Activated T-cell treated with anti-CD3 and anti-CD28 coated beads, Interleukin-2, amount 50 U/mL, for 24 hours (primary cell): Measurements from ENCODE around the gene SPTLC2.
A peak's percentile ranks its signal among the peaks of the same experiment; 100 is the strongest.
"Not testable (repeated sequence)": the region's sequence is repeated elsewhere in the genome, so short reads cannot be mapped to it uniquely, and the experiment has no call there.

ENCODE experiments used
- DNase-seq: peaks from one replicate; pipeline ENCODE4 v3.0.0-alpha.2; 2020
- H3K27ac Mint-ChIP-seq: 2 replicates; pipeline ENCODE4 v1.8.0; 2020; ENCODE audit warnings: mild to moderate bottlenecking, mixed read lengths
- H3K27me3 Mint-ChIP-seq: 2 replicates; pipeline ENCODE4 v1.8.0; 2020; ENCODE audit warnings: mixed read lengths
- H3K36me3 Mint-ChIP-seq: 2 replicates; pipeline ENCODE4 v1.8.0; 2020; ENCODE audit warnings: low read depth, mixed read lengths
- H3K4me1 Mint-ChIP-seq: 2 replicates; pipeline ENCODE4 v1.8.0; 2020; ENCODE audit warnings: low read depth, mixed read lengths
- H3K4me3 Mint-ChIP-seq: 2 replicates; pipeline ENCODE4 v1.8.0; 2020; ENCODE audit warnings: mild to moderate bottlenecking, moderate library complexity, mixed read lengths
- H3K9me3 Mint-ChIP-seq: 2 replicates; pipeline ENCODE4 v1.8.0; 2020; ENCODE audit warnings: mixed read lengths

The SPTLC2 gene

DNA sequence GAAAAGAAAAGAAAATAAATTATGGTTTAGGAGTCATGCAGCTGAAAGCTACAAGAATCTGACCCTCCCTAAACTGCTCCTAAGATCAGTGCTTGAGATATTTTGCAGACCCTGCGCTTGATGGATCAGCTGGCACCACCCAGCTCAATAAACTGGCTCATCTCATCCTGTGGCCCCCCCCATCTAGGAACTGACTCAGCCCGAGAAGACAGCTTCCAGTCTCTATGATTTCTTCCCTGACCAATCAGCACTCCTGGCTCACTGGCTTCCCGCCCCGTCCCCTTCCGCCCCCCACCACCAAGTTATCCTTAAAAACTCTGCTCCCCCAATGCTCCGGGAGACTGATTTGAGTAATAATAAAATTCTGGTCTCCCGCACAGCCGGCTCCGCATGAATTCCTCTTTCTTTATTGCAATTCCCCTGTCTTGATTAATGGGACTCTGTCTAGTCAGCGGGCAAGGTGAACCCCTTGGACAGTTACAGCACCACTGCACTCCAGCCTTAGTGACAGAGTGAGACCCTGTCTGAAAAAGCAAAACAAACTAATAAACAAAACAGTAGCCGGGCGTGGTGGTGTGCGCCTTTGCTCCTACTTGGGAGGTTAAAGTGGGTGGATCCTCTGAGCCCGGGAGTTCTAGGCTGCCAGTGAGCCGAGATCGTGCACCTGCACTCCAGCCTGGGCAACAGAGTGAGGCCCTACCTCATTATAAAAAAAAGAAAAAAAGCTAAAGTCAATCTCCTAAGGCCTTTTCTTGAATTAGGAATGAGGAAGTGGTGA, 24.5 kb upstream of the SPTLC2 start:
- H3K27ac Mint-ChIP-seq: peak overlapping the region; percentile 91
- H3K4me1 Mint-ChIP-seq: peaks cover 17% of the 10 kb centered on the region
- H3K9me3 Mint-ChIP-seq: no peaks in the 10 kb centered on the region
- H3K36me3 Mint-ChIP-seq: no peaks in the 10 kb centered on the region
- H3K4me3 Mint-ChIP-seq: peak overlapping the region; percentile 73
- no peaks in the 10 kb centered on the region for H3K27me3 Mint-ChIP-seq
- no peak for DNase-seq

DNA sequence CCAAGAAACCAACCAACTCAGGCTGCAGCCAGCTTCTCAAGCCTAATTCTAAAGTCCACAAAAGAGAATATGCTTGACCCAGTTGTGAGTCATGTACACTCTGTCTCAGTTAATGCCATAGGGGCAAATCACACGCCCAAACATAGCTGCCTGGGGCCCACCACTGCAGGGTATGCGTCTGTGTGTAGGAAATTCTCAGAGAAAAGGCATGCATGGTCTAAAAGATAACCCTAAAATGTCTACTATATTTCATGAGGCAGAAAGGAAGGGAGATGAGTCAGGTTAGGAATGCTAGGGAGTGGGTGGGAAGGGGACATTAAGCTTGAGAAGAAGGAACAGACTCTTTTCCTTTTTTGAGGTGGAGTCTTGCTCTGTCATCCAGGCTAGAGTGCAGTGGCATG, 22.3 kb upstream of the SPTLC2 start:
- H3K27me3 Mint-ChIP-seq: no peaks in the 10 kb centered on the region
- no peak for DNase-seq
- H3K4me3 Mint-ChIP-seq: no peak overlapping the region
- H3K9me3 Mint-ChIP-seq: no peaks in the 10 kb centered on the region
- H3K4me1 Mint-ChIP-seq: peaks cover 17% of the 10 kb centered on the region
- H3K36me3 Mint-ChIP-seq: no peaks in the 10 kb centered on the region
- no peak overlapping the region for H3K27ac Mint-ChIP-seq

DNA sequence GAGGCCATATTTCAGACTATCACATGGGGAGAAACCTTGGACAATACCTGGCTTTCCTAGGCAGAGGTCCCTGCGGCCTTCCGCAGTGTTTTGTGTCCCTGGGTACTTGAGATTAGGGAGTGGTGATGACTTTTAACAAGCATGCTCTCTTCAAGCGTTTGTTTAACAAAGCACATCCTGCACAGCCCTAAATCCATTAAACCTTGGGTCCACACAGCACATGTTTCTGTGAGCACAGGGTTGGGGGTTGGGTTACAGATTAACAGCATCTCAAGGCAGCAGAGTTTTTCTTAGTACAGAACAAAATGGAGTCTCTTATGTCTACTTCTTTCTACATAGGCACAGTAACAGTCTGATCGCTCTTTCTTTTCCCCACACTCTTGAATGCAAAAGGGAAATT, 19.4 kb upstream of the SPTLC2 start:
- H3K9me3 Mint-ChIP-seq, H3K4me3 Mint-ChIP-seq, H3K27me3 Mint-ChIP-seq, H3K27ac Mint-ChIP-seq, H3K4me1 Mint-ChIP-seq, DNase-seq, H3K36me3 Mint-ChIP-seq: not testable (repeated sequence)

DNA sequence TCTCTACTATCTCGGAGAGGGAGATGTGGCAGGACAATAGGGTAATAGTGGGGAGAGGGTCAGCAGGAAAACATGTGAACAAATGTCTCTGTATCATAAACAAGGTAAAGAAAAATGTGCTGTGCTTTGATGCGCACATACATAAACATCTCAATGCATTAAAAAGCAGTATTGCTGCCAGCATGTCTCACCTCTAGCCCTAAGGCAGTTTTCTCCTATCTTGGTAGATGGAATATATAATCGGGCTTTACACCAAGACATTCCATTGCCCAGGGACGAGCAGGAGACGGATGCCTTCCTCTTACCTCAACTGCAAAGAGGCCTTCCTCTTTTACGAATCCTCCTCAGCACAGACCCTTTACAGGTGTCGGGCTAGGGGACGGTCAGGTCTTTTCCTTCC, 19.0 kb upstream of the SPTLC2 start:
- H3K9me3 Mint-ChIP-seq, DNase-seq, H3K36me3 Mint-ChIP-seq, H3K4me1 Mint-ChIP-seq, H3K4me3 Mint-ChIP-seq, H3K27me3 Mint-ChIP-seq, H3K27ac Mint-ChIP-seq: not testable (repeated sequence)

DNA sequence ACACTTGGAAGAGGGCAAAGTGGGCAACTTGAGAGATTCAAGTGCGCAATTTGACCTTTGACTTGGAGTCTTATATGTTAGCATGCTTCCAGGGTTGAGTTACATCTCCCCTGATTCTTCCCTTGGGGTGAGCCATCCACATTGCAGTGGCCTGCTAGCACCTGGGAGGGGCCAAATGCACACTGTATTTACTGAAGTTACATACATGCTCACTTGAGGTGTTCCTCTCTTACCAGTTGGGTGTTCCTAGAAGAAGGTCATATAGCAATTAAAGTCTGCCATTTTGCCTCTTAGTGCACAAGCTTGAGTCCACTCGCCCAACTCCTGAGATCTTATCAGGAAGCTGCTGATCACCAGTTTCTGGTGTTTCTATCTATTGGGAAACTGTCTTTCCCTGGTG, 13.7 kb upstream of the SPTLC2 start:
- H3K27ac Mint-ChIP-seq: no peak overlapping the region
- no peaks in the 10 kb centered on the region for H3K36me3 Mint-ChIP-seq
- H3K4me3 Mint-ChIP-seq: no peak overlapping the region

DNA sequence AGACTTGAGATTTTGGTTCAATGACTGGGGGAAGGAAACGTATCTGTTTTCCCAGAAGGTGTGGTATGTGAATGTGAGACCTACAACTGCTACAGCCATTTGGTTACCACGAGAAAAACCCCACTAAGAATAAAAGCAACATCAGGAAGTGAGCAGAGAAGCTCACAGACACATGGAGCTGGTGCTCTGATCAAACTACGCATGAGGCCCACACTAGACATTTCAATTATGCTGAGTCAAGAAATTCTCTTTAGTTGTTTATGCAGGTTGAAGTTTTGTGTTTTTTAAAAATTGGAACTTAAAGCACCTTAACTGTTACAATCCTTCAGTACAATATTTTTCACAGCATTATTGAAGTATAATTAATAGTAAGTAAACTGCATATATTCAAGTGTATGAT, 8.9 kb upstream of the SPTLC2 start:
- peaks cover 5% of the 10 kb centered on the region for H3K9me3 Mint-ChIP-seq
- H3K4me3 Mint-ChIP-seq: no peak overlapping the region
- no peak overlapping the region for H3K27ac Mint-ChIP-seq
- no peaks in the 10 kb centered on the region for H3K36me3 Mint-ChIP-seq
- H3K27me3 Mint-ChIP-seq: no peaks in the 10 kb centered on the region
- peaks cover 2% of the 10 kb centered on the region for H3K4me1 Mint-ChIP-seq
- no peak for DNase-seq

More for the DNA sequence above, 13.7 kb upstream of the SPTLC2 start:
- no peaks in the 10 kb centered on the region for H3K27me3 Mint-ChIP-seq
- H3K9me3 Mint-ChIP-seq: peaks cover 5% of the 10 kb centered on the region
- no peak for DNase-seq
- H3K4me1 Mint-ChIP-seq: peaks cover 2% of the 10 kb centered on the region

DNA sequence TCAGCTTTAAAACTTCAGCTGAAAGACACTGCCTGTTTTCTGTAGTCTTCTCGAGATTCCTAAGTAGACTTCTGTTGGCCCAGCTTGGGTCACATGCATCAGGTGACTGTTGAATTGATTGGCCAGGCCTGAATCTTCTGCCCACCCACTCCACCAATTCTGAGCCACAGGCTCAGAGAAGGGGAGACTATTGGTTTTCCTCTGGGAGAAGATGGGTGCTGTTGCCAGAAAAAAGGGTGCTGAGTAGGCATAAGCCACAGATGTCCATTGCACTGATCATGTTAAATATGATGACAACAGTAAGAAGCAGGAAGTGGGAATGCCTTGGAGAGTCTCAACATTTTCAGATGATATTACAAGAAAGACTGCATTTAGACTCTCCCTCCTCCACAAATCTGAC, 6.8 kb upstream of the SPTLC2 start:
- H3K4me3 Mint-ChIP-seq: no peak overlapping the region
- no peak for DNase-seq
- H3K9me3 Mint-ChIP-seq: no peaks in the 10 kb centered on the region
- peaks cover 2% of the 10 kb centered on the region for H3K4me1 Mint-ChIP-seq
- H3K27me3 Mint-ChIP-seq: no peaks in the 10 kb centered on the region
- H3K27ac Mint-ChIP-seq: no peak overlapping the region
- no peaks in the 10 kb centered on the region for H3K36me3 Mint-ChIP-seq

DNA sequence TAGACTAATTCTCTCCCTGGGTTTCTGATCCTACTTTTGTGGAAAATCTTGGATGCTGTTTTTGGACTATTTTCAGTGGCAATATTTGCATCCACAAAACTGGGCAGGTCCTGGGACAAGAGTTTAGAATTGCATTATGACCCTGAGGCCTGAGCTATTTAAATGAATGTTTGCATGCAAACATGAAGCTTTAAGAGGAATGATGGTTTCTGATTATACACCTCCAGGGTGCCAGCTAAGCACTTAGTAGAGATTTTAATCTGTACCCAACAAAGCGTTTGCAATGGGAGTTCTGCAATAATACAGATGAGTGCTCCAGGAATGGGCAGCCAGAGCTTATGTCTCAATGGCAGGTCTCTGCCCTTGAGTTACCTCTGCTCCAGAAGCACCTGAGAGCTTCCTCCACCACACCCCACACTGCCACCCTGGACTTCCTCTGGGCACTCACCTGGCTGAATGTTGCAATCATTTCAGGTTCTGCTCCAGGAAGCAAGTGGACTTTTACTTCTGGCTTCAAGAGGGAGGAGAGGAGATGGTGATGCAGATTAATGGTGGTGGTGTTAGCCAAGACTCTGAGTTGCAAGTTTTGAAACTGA, 6.0 kb upstream of the SPTLC2 start:
- no peak for DNase-seq
- Mint-ChIP-seq H3K27me3 (no peaks in the 10 kb centered on the region), H3K36me3 (no peaks in the 10 kb centered on the region), H3K9me3 (no peaks in the 10 kb centered on the region), H3K4me3 (no peak overlapping the region), H3K27ac (no peak overlapping the region), H3K4me1 (peaks cover 4% of the 10 kb centered on the region)

DNA sequence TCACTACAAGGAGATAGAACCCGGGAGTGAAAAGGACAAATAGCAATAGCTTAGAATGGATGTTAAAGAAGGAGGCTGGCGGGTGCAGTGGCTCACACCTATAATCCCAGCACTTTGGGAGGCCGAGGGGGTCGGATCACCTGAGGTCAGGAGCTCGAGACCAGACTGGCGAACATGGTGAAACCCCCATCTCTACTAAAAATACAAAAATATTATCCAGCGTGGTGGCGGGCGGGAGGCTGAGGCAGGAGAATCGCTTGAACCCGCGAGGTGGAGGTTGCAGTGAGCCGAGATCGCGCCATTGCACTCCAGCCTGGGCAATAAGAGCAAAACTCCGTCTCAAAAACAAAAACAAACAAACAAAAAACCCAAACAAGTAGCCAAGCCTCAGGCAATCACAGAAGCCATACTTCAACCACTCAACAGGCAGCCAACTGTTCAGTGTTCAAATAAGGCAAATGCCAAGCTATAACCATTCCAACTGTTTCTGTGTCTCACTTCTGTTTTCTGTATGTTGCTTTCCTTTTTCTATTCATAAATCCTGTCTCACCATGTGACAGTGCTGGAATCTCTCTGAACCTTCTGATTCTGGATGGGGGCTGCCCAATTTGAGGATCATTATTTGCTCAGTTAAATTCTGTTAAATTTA, 3.9 kb upstream of the SPTLC2 start:
- peaks cover 8% of the 10 kb centered on the region for H3K36me3 Mint-ChIP-seq
- no peak overlapping the region for H3K27ac Mint-ChIP-seq
- no peaks in the 10 kb centered on the region for H3K27me3 Mint-ChIP-seq
- H3K9me3 Mint-ChIP-seq: no peaks in the 10 kb centered on the region
- no peak for DNase-seq
- H3K4me3 Mint-ChIP-seq: no peak overlapping the region
- peaks cover 11% of the 10 kb centered on the region for H3K4me1 Mint-ChIP-seq

DNA sequence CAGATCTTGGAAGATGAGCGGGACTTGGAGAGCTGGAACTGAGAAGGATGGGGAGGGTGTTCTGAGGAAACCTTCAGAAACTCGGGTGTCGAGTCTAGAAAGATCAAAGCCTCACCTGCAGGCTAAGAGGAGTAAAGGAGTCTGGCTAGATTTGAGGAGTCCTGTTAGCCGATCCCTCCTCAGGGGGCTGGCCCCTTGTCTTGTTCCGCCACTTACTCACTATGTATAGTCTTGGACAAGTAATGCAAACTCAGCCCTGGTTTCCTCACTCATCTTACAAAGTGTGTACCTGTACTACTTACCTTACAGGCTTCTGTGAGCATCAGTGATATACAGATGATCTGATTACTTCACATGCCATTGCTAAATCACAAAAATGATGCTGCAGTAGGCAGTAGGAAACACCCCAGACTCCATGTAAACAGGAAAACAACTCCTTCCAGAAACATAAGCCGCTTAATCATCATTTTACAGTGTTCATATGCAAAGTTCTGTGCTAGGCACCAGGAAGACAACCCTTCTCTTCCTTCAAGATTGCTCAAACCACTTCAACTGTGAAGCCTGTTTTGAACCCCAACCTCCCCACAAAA, 2.0 kb upstream of the SPTLC2 start:
- Mint-ChIP-seq H3K36me3 (peaks cover 23% of the 10 kb centered on the region), H3K27ac (no peak overlapping the region), H3K4me1 (peaks cover 24% of the 10 kb centered on the region), H3K4me3 (no peak overlapping the region), H3K9me3 (no peaks in the 10 kb centered on the region), H3K27me3 (no peaks in the 10 kb centered on the region)
- no peak for DNase-seq

DNA sequence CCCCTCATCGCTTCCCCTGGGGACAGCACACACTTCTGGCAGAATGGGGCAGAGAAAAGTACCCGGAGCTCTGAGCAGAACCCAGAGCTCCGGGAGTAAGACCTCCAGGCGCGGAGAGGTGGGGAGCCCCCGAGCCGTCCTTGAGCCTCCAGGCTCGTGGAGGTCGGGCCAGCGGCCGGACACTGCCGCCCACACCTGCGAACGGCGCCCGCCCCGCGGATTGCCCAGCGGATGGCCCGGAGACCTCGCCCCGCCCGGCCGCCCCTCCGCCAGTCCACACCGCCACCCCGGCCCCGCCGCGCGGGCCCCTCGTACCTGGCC, 344 bp downstream of the SPTLC2 start:
- H3K4me3 Mint-ChIP-seq: peak overlapping the region; percentile 89
- DNase-seq: no peak
- H3K27ac Mint-ChIP-seq: peak overlapping the region; percentile 95
- no peaks in the 10 kb centered on the region for H3K9me3 Mint-ChIP-seq
- peaks cover 40% of the 10 kb centered on the region for H3K4me1 Mint-ChIP-seq
- H3K27me3 Mint-ChIP-seq: no peaks in the 10 kb centered on the region
- peaks cover 25% of the 10 kb centered on the region for H3K36me3 Mint-ChIP-seq

DNA sequence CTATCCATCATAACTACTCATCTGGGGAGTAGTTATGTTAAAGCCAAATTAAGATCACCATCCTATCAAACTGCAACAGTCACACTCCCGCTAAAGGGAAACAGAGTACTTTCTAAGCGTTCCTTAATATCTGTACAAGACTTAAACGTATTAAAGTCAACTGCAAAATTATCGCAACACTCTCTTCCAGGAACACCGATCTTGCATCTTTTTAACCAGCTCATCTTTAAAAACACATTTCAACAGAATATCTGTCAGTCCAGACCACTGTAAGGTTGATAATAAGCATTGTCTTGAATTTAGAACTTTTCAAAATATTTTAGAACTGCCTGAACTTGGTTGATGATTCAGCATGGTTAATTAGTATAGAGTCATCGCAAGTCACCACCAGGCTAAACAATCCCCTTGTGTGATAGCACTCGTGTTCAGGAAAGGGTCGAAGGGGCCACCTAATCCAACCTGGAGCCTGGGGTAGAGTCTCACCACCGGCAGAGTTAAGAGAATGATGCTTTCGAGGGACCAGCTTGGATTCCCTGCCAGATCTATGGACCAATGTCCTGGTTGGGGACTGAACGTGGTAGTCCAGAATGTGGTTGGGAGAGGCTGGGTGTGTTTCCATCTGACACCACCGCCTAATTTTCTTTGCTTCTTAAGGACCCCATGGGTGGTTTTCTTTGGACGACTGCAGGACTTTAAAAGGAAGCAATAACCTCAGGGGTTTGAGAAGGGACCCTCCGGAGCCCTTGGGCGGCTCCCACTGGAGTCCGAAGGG, 890 bp downstream of the SPTLC2 start:
- H3K36me3 Mint-ChIP-seq: peaks cover 25% of the 10 kb centered on the region
- peak overlapping the region; percentile 89 for H3K4me3 Mint-ChIP-seq
- H3K27ac Mint-ChIP-seq: peak overlapping the region; percentile 92
- peaks cover 41% of the 10 kb centered on the region for H3K4me1 Mint-ChIP-seq
- no peaks in the 10 kb centered on the region for H3K9me3 Mint-ChIP-seq
- H3K27me3 Mint-ChIP-seq: no peaks in the 10 kb centered on the region
- peak; percentile 61 for DNase-seq

DNA sequence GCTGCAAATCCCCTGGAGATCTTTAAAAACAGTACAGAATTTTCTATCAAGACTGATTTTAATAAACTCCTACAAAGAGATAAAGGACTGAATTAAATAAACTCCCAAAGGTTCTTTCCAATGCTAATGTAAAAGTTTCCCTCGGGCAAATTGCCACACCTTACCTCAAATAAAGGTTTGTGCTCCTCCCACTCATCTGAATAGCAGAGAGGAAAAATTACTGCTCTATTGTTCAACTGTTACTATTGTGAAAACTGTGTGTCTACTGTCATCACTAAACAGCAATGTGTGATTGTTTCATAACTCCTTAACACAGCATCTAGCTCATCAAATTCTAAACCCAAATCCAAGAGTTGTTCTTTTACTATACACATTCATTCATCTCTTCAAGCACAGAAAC, 3.2 kb downstream of the SPTLC2 start:
- peaks cover 25% of the 10 kb centered on the region for H3K36me3 Mint-ChIP-seq
- peaks cover 54% of the 10 kb centered on the region for H3K4me1 Mint-ChIP-seq
- no peaks in the 10 kb centered on the region for H3K27me3 Mint-ChIP-seq
- no peaks in the 10 kb centered on the region for H3K9me3 Mint-ChIP-seq
- H3K27ac Mint-ChIP-seq: no peak overlapping the region
- no peak for DNase-seq
- no peak overlapping the region for H3K4me3 Mint-ChIP-seq

DNA sequence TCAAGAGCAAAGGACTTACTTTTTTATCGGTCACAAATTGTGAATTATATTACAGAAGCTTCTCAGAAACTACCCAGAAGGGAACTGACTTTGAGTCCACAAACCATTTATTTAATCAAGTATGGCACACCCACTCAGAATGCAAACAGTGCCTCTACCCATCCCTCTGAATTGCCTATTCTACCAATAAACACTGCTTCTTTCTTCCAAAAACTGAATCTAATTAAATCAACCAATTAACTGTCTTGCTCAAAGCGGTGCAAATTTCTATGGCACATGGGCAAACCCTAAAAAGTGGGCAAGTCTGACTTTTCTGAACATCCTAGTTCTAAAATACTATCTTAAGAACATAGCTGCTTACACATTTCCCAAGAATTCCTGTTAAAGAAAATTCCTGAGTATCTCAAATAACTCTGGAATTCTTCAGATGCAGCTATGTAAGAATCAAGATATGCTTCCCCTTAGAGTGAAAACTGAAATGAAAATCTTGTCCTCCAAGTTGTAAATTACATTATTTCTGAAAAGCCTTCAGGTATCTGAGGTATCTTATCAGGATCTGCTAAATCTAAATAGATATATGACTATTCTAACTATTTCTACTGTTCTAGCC, 4.3 kb downstream of the SPTLC2 start:
- no peak for DNase-seq
- H3K9me3 Mint-ChIP-seq: no peaks in the 10 kb centered on the region
- H3K36me3 Mint-ChIP-seq: peaks cover 25% of the 10 kb centered on the region
- H3K27ac Mint-ChIP-seq: no peak overlapping the region
- no peaks in the 10 kb centered on the region for H3K27me3 Mint-ChIP-seq
- H3K4me3 Mint-ChIP-seq: no peak overlapping the region
- peaks cover 60% of the 10 kb centered on the region for H3K4me1 Mint-ChIP-seq
